GM21390 (cell line): ENCODE measurements around the gene APCDD1.
A peak's percentile ranks its signal among the peaks of the same experiment; 100 is the strongest.
"Not testable (repeated sequence)": the region's sequence is repeated elsewhere in the genome, so short reads cannot be mapped to it uniquely, and the experiment has no call there.

Experiments used
- ATAC-seq: cut with Tn5 transposase; IDR thresholded peaks from one replicate; pipeline ENCODE4 v1.9.1; 2021; ENCODE audit not compliant: unreplicated experiment

Gene APCDD1

GRCh38 chr18:10524507-10525370 lies 70.3 kb downstream of the APCDD1 start:
- no peak for ATAC-seq

GRCh38 chr18:10525371-10525691 lies 70.9 kb downstream of the APCDD1 start:
- no peak for ATAC-seq

GRCh38 chr18:10525697-10526560 lies 71.5 kb downstream of the APCDD1 start, which contains the start of gene NAPG:
TSS of gene NAPG (plus strand) at chr18:10526027. CDS start at chr18:10526103, 76 bp downstream.
- ATAC-seq: peak; percentile 72

- no peak for ATAC-seq
Observed at GRCh38 chr18:10526561-10526949, 72.1 kb downstream of the APCDD1 start.

- no peak for ATAC-seq
Observed at GRCh38 chr18:10528439-10528838, 74.0 kb downstream of the APCDD1 start.

- no peak for ATAC-seq
Observed at GRCh38 chr18:10530002-10530401, 75.6 kb downstream of the APCDD1 start.

DNA sequence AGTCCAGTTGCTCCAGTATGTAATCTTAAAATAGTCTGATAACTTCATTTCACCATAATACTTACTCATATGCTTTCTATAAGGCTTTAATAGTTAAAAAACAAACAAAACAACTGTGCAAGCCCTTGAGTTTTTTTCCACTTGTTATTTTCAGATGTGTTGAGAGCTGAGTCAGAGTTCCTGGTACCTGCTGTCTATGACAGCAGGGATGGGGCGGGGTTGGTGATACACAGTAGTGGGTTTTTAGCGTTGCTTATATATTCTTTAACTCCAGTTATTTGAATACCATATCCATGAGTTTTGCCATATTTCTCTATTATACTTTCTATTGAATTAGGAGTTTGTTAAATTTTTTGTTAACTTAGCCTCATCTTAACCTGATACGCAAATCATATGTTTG lies 76.4 kb downstream of the APCDD1 start:
- ATAC-seq: no peak

DNA sequence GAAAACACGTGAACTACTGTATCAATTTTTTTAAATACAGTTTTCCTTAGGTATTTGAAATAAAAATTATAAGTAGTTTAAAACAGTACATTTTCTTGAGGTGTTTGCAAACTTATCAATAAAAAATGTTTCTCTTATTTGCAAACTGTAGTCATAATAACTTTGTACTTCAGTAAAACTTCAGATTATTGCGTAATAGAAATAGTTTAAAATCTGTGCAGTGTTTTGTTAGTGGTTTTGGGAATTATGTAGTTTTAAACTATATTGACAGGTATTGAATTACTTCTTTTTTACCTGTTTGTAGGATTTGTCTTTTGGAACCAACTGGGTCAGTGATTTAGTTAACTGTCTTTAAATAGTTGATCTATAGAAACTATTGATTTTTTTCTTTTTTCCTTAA lies 78.7 kb downstream of the APCDD1 start:
- ATAC-seq: no peak

DNA sequence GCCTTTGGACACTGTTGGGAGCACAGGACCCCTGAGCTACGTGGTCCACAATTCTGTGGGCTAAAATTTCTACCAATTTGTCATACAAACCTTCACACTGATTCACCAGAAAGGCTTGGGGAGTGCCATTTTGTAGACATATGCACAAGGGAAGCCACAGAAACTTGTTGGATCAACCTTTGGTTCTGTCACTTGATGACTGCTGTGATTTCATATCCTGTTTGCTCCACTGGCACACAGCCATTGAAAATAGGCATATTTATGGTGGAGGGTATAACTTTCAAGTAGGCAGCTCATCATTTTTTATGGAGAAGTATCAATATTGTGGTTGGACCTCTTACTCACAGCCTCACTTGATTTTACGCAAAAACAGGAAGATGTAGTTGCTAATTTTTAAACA lies 81.8 kb downstream of the APCDD1 start:
- ATAC-seq: no peak

- ATAC-seq: no peak
Observed at GRCh38 chr18:10537765-10538164, 83.3 kb downstream of the APCDD1 start.

GRCh38 chr18:10539124-10539523 lies 84.7 kb downstream of the APCDD1 start:
- ATAC-seq: not testable (repeated sequence)
